NK-92 treated with Interleukin-12 subunit alpha and Interleukin-12 subunit beta, amount 100 ng/mL, for 24 hours (cell line): Measurements from ENCODE around the gene IFT43.

Source experiments
- DNase-seq: peaks from one replicate; lab custom pipeline; 2025; lab: John Stamatoyannopoulos, UW

The IFT43 gene

DNA sequence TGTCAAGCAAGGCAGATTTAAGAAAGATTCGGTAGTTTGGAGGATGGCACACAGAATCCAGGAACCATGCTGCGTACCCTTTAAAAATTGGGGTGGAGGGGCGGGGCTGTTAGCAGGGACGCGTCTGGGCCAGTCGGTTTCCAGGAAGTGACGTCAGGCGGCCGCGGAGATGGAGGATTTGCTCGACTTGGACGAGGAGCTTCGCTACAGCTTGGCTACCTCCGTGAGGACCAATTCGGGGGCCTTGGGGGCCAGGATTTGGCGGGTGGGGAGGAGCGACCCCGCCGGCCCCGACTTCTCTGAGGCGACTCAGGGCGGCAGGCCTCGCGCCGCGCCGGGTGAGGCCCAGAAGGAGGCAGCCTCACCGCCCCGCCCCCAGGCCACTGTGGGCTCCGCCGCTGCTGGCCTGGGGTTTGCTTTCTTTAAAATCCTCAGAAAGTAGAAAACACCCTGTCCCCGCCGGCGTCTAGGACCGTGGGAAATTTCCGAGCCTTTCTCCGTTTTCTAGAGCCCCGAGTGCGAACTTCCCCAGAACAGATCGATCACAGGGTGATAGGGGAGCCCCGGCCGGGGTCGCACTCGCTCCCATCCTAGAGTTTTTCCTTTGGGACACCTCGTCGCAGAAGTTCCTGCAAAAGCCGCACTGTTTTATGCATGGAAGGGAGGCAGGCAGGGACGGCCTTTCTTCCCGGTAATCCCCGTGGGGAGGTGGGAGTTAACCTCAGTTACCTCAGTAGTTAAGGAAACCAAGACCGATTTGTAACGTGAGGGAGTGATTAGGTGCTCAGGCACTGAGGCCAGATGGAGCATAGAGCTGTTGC lies at the start of gene IFT43:
TSS of gene IFT43 (plus strand) at position 146 of the 821 bp plus-strand sequence. CDS start at position 170, 24 bp downstream.
- DNase-seq = peak; percentile 78

DNA sequence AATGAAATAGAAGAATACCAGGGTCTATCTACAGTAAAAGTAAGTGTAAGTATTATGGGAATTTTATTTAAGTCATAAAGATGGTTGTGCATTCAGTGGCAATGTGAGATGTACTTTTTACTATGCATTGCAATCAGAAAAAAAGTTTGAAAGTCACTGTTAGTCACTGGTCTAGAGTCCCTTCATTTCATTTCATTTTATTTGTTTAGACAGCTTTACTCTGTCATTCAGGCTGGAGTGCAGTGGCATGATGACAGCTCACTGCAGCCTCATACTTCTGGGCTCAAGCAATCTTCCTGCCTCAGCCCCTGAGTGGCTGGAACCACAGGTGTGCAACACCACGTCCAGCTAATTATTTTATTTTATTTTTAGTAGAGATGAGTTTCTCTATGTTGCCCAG lies 46.4 kb upstream of the IFT43 start:
- DNase-seq = no peak

GRCh38 chr14:75941030-75941429 lies 44.5 kb upstream of the IFT43 start:
- DNase-seq = no peak

DNA sequence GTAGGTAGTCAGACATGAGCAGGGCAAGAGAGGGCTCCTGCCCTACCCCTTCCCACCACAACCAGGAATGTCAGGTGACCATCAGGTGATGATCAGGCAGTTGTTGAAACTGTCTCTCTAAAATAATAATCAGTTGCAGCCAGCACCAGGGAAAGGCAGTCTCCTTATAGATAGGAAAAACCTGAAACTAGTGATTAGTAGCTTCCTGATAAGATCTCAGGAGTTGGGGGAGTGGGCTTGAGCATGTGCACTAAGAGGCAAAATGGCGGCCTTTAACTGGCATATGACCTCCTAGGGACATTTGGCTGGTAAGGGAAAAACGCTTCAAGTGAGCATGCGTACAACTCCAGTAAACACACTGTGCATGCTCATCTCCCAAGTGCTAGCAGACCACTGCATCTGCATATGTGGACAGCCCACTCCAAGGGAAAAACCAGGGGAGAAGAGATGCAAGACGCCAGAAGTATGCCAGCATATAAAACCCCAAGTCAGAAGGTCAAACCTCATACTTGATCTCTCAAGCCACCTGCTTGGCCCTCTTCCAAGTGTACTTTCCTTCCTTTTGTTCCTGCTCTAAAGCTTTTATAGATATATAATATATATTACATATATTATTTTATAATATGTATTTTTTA lies 40.8 kb upstream of the IFT43 start:
- DNase-seq = no peak

DNA sequence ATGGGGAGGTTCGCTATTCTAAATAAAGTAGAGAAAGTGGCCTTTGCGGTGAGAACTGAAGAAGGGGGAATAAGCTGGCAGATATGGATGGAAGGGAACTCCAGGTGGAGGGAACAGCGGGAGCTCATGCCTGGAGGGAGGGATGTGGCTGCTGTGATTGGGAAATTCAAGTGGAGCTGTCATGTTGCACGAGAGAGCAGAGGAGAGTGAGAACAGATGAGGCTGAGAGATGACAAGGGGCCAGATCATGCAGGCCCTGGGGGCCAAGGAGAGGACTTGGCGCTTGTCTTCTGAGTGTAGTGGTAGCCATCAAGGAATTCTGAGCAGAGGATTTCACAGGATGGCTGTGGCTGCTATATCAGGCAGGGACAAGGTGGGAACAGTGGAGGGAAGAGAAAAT lies 38.8 kb upstream of the IFT43 start:
- no peak for DNase-seq

DNA sequence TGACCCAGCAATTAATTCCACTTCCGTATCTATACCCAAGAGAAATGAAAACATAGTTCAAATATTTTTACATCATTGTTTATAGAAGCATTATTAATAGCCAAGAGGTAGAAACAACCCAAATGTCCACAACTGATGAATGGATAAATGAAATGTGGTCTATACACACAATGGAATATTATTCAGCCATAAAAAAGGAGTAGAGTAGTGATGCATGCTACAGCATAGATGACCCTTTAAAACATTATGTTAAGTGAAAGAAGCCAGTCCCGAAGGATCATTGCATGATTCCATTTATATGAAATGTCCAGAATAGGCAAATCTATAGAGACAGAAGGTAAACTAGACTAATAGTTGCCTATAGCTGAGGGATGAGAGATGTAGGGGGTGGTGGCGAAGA lies 33.1 kb upstream of the IFT43 start:
- DNase-seq = no peak

DNA sequence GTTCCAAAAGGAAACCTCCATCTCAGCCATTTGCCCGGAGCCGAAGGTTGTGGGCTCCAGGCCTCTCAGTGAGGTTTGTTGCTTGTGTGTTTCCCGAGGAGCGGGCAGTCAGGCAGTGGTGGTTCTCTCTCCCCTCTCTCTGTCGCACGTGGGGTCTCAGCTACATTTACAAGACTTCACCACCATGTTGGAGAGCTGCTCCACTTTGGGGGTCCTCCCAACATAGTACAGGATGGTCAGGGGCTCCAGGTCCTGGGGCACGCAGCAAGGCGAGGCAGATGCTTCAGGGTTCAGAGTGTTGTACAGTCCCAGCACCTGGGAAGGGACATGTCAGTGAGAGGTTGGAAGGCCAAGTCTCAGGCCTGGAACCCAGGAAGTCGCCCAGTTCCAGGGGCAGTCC lies 26.5 kb upstream of the IFT43 start:
- DNase-seq = no peak

DNA sequence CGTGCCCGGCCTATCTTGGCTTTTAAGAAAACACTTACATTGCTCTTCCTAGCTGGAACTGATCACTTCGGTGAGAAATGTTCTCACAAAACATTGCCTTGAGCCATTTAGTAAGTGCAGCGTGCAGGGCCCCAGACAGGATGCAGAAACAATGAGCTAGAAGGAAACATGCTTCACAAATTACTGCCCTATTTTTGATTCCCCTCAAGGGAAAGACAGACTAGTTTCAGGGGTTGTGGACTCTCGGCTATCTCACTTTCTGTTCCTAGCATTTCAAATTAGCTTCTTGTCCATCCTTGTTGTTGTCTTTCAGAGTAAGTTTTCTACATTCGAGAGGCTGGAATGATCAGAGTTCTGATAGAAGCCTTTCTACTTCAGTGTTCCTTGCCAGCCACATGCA lies 25.3 kb upstream of the IFT43 start:
- no peak for DNase-seq

DNA sequence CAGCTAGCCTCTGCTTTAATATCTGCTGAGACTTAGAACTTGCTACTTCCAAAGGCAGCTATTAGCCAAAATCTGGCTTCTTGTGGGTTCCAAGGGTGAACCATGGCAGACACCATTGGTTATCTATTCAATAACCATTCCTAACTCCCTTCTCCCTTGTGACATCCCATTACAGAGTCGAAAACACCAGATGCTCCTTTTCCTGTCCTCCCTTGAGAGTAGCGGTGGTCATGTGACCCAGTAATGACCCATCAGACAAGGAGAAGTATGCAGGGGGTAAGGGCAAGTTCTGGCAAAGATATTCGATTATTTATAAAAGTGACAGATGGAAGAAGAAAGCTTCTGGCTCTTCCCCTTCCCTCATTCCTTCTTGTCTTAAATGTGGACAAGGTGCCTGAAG lies 23.9 kb upstream of the IFT43 start:
- no peak for DNase-seq

GRCh38 chr14:75967866-75968265 lies 17.7 kb upstream of the IFT43 start:
- DNase-seq = no peak

DNA sequence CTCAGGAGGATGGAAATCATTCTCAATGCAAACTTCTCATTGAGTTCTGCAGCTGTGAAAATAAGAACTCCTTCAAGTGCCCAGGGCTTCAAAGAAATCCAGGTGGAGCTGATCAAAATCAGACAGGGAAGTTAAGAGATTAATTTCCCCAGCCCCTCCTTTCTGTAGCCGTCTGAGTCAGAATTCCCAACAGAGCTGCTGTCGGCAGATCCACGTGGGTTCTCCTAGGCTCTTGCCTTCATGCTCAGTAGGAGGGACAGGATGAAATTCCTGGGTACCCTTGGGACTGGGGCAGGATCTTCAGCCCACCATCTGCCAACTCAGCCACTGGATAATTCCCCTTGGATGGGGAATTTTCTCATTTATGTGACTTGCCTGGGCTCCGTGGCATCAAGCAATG lies 17.1 kb upstream of the IFT43 start:
- no peak for DNase-seq

DNA sequence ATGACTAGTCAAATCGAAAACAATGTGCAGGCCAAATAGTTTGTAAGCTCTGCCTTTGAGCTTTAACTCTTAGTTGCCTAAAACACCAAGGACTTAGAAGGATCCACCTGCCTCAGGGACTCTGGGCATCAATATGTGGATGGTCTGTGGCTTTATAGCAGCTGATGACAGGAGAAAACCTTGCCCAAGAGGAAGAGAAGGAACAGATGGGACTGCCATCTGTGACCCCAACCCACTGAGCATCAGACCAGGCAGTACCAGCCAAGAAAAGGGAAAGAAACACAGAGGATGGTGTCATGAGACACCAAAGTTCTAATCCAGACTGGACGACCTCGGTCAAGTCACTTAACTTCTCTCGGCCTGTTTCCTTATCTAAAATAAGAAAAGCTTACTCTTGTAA lies 16.4 kb upstream of the IFT43 start:
- no peak for DNase-seq

GRCh38 chr14:75969891-75970290 lies 15.7 kb upstream of the IFT43 start:
- DNase-seq = no peak

GRCh38 chr14:75970989-75971388 lies 14.6 kb upstream of the IFT43 start:
- DNase-seq = no peak

GRCh38 chr14:75971509-75971908 lies 14.1 kb upstream of the IFT43 start:
- DNase-seq = no peak

- DNase-seq = no peak
These were observed 12.7 kb upstream of the IFT43 start for GRCh38 chr14:75972801-75973421.

DNA sequence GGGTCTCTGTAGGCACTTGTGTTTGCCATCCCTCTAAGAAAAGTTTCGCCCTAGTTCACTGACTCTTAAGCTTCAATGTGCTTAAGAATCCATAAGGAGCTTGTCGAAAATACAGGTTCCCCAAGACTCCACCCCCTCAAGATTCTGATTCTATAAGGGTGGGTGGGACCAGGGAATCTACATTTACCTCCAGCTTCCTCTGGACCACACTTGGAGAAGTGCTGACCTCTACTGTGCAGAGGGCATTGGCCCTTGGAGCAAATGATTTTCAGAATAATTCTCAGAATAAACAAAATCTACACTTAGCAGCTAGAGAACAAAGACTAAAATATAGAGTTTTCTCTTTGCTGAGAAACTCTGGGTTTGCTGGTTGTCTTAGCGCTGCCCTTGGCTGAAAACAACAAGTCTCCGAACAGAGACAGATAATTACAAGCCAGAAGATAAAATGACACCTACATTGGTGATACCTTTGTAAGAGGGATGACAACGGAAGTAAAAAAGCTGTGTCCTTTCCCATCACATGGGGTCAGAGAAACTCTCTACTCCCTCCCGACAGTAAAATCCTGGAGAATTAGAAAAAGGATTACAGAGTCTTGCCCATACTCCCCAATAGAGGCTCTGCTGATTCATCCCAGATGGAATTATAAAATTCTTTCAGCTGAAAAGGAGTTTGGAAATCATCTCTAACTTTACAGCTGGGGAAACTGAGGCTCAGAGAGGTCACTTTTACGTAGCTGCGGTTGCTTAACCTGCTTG lies 8.6 kb upstream of the IFT43 start:
- no peak for DNase-seq

DNA sequence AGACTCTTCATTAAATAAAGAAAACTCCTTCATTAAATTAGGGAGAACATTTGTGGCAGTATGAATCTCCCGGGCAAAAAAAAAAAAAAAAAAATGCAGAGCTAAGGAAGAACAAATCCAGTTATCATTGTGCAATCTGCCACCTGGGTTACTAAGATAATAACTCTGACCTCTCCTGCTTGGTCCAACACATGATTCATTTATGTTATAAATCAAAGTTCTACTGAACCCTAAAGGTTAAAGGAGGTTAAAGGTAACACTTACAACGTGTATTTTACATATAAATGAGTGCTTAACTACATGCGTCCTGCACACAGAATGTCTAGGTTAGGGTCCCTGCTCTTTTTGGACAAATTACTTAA lies 8.0 kb upstream of the IFT43 start:
- no peak for DNase-seq

DNA sequence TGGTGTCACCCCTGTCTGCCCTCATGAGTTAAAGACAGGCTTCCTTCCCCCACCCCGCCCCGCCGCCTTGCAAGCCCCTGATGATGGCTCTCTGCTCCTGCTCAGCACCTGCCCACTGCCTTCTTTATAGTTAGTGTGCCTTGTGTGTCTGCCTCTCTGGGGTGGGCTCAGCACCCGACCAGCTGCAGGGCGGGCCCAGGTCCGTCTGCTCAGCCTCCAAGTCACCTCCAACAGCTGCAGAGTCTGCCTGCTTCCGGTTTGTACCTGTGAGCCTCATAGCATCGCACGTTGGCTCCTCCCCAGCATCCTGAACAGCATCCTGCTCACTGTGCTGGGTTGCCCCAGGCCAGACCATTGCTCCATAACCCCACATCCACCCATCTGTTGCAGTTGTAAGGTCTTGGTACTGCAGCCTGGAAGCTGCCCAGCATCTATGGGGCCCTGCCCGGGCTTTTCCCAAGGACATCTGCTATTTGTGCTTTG lies 7.3 kb upstream of the IFT43 start:
- peak; percentile 6 for DNase-seq

DNA sequence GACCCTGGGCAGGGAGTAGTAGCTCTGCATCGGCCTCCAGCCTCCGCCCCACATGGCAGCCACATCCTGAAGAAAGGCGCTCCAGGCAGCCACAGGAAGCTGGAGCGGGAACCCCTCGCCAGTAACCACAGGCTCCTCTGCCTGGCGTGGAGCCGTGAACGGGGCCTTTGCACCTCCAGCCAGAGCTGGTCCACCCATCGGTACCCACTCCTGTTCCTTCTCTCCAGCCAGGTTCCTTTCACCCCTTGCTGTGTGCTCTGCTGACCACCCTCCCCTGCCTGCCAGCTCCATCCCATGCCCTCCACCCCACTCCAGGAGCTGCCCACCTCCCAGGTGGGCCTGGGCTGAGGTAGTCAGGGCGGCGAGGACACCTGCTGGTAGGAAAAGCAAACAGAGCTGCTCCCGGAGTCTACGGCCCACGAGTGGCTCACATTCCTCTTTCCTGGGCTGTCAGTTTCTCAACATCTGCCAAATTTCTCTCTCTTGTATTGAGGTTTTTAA lies 6.4 kb upstream of the IFT43 start:
- DNase-seq = no peak

DNA sequence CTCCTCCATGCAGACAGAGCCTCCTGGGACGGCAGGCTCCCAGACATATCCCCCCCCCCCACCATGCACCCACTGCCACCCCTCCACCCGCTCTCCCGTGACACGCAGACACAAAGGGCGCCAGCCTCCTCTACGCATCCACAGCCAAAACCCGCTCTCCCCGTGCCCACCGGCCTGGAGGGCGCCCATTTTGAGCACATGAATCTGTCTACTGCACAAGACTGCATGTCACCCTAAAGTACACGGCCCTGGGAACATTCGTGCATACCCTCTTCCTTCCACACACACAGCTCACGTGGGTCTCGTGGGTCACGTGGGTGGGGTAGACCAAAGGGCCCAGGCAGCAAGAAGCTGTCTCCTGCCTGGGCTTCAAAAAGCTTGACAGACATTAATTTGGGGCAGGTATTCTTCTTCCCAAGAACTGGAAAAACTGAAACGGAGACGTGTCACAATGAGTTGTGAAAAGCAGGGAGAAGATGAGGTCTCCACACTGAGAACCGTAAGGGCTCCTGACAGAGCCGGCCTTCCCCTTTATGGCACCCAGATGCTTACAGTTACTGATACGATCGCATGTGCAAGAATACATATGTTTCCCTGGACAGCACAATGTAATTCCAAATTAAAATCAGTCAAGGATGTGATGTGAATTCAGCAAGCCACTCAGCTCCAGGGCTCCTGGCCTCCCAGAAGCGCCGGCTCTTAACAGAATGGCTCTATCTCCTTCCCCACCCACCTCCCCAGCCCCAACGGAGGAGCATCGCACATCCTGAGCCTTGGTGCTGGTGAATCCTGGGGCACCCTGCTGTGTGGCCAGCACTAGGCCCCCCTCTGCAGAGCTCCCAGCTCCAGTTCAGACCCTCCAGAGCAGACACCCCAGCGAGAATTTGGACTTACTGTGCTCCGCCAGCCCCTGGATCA lies 5.7 kb upstream of the IFT43 start:
- DNase-seq = no peak
